Caco-2 (cell line): Measurements from ENCODE around the gene FRAS1. TPM values are rescaled to one million over a fixed set of nuclear protein-coding genes. Genes with fewer than 3 reads are reported as not detected.
A peak's percentile ranks its signal among the peaks of the same experiment; 100 is the strongest.

Source experiments
- BruUV-seq: library from RNA; stranded (reverse); fragments of 400-500 nt; replicated peaks from 2 replicates; lab custom pipeline; 2021; lab: Mats Ljungman, UMichigan
- CTCF ChIA-PET: fragments of 300-600 bp; sonication (Branson Sonifier 250); formaldehyde crosslinking; loops from one replicate; lab custom pipeline; 2022; ENCODE audit warnings: antibody characterized with exemption; lab: Charles Lee
- POLR2A ChIA-PET: fragments of 300-600 bp; sonication (Branson Sonifier 250); formaldehyde crosslinking; loops from one replicate; lab custom pipeline; 2022; ENCODE audit warnings: antibody characterized with exemption; lab: Charles Lee
- DNase-seq, 2 experiments: peaks; one replicate each; pipeline versions ENCODE4 v3.0.0 to v3.0.0-alpha.2; 2020 to 2022
- H3K27me3 ChIP-seq: replicated peaks from 2 replicates; pipeline ENCODE4 v1.6.0; 2011; ENCODE audit warnings: low read length; ENCODE audit not compliant: control insufficient read depth, insufficient read depth
- H3K36me3 ChIP-seq: 2 replicates; pipeline ENCODE4 v1.5.1; 2011; ENCODE audit warnings: low read length; ENCODE audit not compliant: control insufficient read depth, insufficient read depth
- H3K4me1 ChIP-seq: fragments of 250-450 bp; sonication (Bioruptor Pico); 2 replicates; pipeline ENCODE4 v1.5.1; 2020; ENCODE audit warnings: mild to moderate bottlenecking
- H3K4me3 ChIP-seq: 2 replicates; pipeline ENCODE4 v1.5.1; 2011; ENCODE audit warnings: low read depth, mild to moderate bottlenecking, control low read depth, low read length
- H3K9me3 ChIP-seq: fragments of 250-450 bp; sonication (Bioruptor Pico); 2 replicates; pipeline ENCODE4 v1.5.1; 2020; ENCODE audit warnings: mild to moderate bottlenecking, moderate library complexity
- H3K27ac Mint-ChIP-seq: one replicate; pipeline ENCODE4 v1.8.0; 2022; ENCODE audit warnings: mixed read lengths; ENCODE audit not compliant: unreplicated experiment
- H3K27me3 Mint-ChIP-seq: one replicate; pipeline ENCODE4 v1.8.0; 2022; ENCODE audit warnings: mixed read lengths; ENCODE audit not compliant: insufficient read depth, unreplicated experiment
- H3K36me3 Mint-ChIP-seq: one replicate; pipeline ENCODE4 v1.8.0; 2022; ENCODE audit warnings: mild to moderate bottlenecking, mixed read lengths; ENCODE audit not compliant: insufficient read depth, unreplicated experiment
- H3K4me1 Mint-ChIP-seq: one replicate; pipeline ENCODE4 v1.8.0; 2022; ENCODE audit warnings: low read depth, mixed read lengths; ENCODE audit not compliant: unreplicated experiment
- H3K4me3 Mint-ChIP-seq: one replicate; pipeline ENCODE4 v1.8.0; 2022; ENCODE audit warnings: mild to moderate bottlenecking, moderate library complexity, mixed read lengths; ENCODE audit not compliant: unreplicated experiment
- H3K9me3 Mint-ChIP-seq: one replicate; pipeline ENCODE4 v1.8.0; 2022; ENCODE audit warnings: mixed read lengths; ENCODE audit not compliant: unreplicated experiment
- intact Hi-C: fragments of 100-400 bp; cut with micrococcal nuclease; formaldehyde crosslinking; loops from one replicate; pipeline ENCODE4 v1.10.0; 2022; ENCODE audit not compliant: unreplicated experiment
- total RNA-seq: library from RNA; stranded (reverse); gene quantifications from 2 replicates; pipeline ENCODE4 v1.2.3, GENCODE V29; 2022
- TF ChIP-seq, protein P1 (sequence below), 2 experiments: fragments of 200-600 bp in 1 of 2; IDR thresholded peaks; 1 replicate in 1 of 2; 2 replicates in 1 of 2; pipeline versions ENCODE4 v1.5.1 to v1.8.0; 2011 to 2022; ENCODE audit warnings: antibody characterized with exemption in 1 of 2, control low read depth in 1 of 2, inconsistent platforms in 1 of 2, low read depth in 1 of 2, low read length in 1 of 2, mild to moderate bottlenecking in 1 of 2, moderate library complexity in 1 of 2; ENCODE audit not compliant: insufficient read depth in 1 of 2, severe bottlenecking in 1 of 2, unreplicated experiment in 1 of 2

Gene FRAS1
- total RNA-seq, 1 experiment from 2014 or later, result 40.8 TPM

DNA sequence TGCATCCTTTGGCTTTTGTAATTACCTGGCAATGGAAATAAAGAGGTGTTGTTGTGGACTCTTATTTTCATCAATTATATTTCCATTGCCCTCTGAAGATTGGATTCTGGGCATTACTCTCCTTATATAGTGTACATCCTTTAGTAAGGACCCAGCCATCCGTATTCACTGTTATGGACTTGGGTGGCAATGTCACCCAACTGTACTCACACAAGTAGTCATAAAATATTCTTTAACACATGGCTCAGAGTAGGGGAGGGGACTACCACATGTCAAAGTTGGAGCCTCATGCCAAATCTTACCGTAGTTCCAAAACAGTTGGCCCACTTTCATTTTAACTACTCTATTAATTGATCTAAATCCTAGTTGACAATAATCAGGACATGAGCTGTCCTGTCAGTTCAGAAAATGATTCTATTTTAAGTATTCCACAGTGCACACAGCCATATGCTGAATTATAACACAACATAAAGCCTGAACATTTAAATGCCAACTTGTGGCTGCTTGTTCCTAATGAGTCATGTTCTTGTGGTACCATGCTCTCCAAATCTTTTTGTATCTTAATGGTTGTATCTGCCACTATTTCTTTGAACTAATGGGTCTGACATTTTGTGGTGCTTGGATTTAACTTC lies 4.9 kb downstream of the FRAS1 start:
- POLR2A ChIA-PET, result no interaction called here
- H3K36me3 Mint-ChIP-seq, result peaks cover 7% of the 10 kb centered on the region
- no peaks in the 10 kb centered on the region for H3K27me3 Mint-ChIP-seq
- no peaks in the 10 kb centered on the region for H3K27me3 ChIP-seq
- peaks cover 17% of the 10 kb centered on the region for H3K4me1 Mint-ChIP-seq
- H3K36me3 ChIP-seq, result no peaks in the 10 kb centered on the region
- BruUV-seq, result no TSS peak
- intact Hi-C loops, result no loop called here
- no peak overlapping the region for H3K4me3 ChIP-seq
- peaks cover 4% of the 10 kb centered on the region for H3K4me1 ChIP-seq
- no peak overlapping the region for H3K27ac Mint-ChIP-seq
- CTCF ChIA-PET, result no interaction called here
- TF ChIP-seq, protein P1, sequence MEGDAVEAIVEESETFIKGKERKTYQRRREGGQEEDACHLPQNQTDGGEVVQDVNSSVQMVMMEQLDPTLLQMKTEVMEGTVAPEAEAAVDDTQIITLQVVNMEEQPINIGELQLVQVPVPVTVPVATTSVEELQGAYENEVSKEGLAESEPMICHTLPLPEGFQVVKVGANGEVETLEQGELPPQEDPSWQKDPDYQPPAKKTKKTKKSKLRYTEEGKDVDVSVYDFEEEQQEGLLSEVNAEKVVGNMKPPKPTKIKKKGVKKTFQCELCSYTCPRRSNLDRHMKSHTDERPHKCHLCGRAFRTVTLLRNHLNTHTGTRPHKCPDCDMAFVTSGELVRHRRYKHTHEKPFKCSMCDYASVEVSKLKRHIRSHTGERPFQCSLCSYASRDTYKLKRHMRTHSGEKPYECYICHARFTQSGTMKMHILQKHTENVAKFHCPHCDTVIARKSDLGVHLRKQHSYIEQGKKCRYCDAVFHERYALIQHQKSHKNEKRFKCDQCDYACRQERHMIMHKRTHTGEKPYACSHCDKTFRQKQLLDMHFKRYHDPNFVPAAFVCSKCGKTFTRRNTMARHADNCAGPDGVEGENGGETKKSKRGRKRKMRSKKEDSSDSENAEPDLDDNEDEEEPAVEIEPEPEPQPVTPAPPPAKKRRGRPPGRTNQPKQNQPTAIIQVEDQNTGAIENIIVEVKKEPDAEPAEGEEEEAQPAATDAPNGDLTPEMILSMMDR (IDR thresholded peaks at IDR 0.05; ENCODE audit: insufficient read depth in 1 of 2, low read depth in 1 of 2, low read length in 1 of 2, severe bottlenecking in 1 of 2, unreplicated experiment in 1 of 2), result no peak
- no peaks in the 10 kb centered on the region for H3K9me3 Mint-ChIP-seq
- no peak for DNase-seq
- H3K9me3 ChIP-seq, result no peaks in the 10 kb centered on the region
- H3K4me3 Mint-ChIP-seq, result no peak overlapping the region

DNA sequence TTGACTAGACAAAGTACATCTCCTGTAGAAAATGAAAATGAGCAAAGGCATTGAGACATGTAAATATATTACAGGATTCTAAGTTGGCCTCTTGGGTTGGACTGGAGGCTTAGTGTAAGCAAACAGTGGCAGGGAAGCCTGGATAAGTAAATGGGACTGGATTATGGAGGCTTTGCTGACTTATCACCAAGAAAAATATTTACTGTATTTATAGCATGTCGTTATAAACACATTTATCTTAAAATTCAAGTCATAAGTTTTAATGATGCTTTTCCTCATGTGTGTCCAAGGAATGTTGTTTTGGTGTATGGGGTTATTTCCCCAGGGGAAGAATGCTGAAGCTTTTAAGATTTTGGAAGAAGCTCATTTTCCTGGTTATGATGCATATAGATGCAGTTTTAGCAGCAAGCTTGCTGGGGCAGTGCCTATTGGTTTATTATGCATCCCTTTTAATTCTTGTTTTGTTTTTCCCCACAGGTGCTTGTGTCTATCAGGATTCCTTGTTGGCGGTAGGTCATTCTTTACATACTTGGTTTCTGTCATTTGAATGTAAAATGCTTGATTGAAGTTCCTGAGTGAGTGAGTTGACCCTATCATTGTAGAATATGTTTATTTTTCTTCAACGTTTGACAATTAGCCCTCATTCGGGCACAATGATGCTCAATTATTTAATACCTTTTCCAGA lies 8.5 kb downstream of the FRAS1 start:
- POLR2A ChIA-PET, result no interaction called here
- no TSS peak for BruUV-seq
- H3K27ac Mint-ChIP-seq, result no peak overlapping the region

DNA sequence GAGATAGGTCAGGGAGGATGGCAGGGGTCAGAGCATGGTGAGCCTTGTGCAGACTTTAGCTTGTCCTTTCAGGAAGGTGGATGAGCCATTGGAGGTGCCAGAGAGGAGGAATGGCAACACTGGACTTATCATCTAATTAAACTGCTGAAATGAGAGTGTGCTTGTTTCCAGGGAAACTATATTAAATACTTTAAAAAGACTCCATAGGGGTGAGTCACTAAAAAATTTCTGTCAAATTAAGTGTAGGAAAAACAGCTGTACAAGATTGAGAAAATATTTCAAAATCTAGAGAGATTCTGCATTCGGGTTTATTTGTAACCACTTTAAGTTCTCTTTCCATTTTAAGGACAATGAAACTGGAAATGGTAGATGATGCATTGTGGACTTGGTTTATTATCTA lies 11.4 kb downstream of the FRAS1 start:
- no peak for DNase-seq
- Mint-ChIP-seq H3K4me3 (no peak overlapping the region), H3K27ac (no peak overlapping the region), H3K36me3 (peaks cover 10% of the 10 kb centered on the region), H3K27me3 (no peaks in the 10 kb centered on the region), H3K9me3 (no peaks in the 10 kb centered on the region), H3K4me1 (peaks cover 11% of the 10 kb centered on the region)
- BruUV-seq, result no TSS peak
- H3K27me3 ChIP-seq, result no peaks in the 10 kb centered on the region
- H3K36me3 ChIP-seq, result no peaks in the 10 kb centered on the region; the same call in 1 of the 2 replicates
- CTCF ChIA-PET, result interaction anchor here (0.5 kb wide), 1 partner anchor 251 kb away, joined by 4 read pairs; no protein-coding TSS in a partner anchor
- no peaks in the 10 kb centered on the region for H3K9me3 ChIP-seq
- TF ChIP-seq, protein P1 (IDR thresholded peaks at IDR 0.05; ENCODE audit: insufficient read depth in 1 of 2, low read depth in 1 of 2, low read length in 1 of 2, severe bottlenecking in 1 of 2, unreplicated experiment in 1 of 2), result no peak
- POLR2A ChIA-PET, result no interaction called here
- intact Hi-C loops, result no loop called here
- peaks cover 4% of the 10 kb centered on the region for H3K4me1 ChIP-seq
- H3K4me3 ChIP-seq, result no peak overlapping the region

More for the DNA sequence above, 8.5 kb downstream of the FRAS1 start:
- no peaks in the 10 kb centered on the region for H3K9me3 Mint-ChIP-seq
- peaks cover 17% of the 10 kb centered on the region for H3K4me1 Mint-ChIP-seq
- TF ChIP-seq, protein P1 (IDR thresholded peaks at IDR 0.05; ENCODE audit: insufficient read depth in 1 of 2, low read depth in 1 of 2, low read length in 1 of 2, severe bottlenecking in 1 of 2, unreplicated experiment in 1 of 2), result no peak
- H3K36me3 ChIP-seq, result no peaks in the 10 kb centered on the region
- intact Hi-C loops, result loop anchor here (1.0 kb wide), 1 partner anchor 85 kb away; no protein-coding TSS in a partner anchor
- no peaks in the 10 kb centered on the region for H3K27me3 Mint-ChIP-seq
- H3K27me3 ChIP-seq, result no peaks in the 10 kb centered on the region
- H3K36me3 Mint-ChIP-seq, result peaks cover 5% of the 10 kb centered on the region
- H3K4me3 Mint-ChIP-seq, result no peak overlapping the region
- DNase-seq, result peak in 1 of 2 experiments; percentile 19
- H3K4me1 ChIP-seq, result peaks cover 4% of the 10 kb centered on the region
- CTCF ChIA-PET, result no interaction called here
- H3K9me3 ChIP-seq, result no peaks in the 10 kb centered on the region
- no peak overlapping the region for H3K4me3 ChIP-seq
